Non-pigmented ciliary epithelial cell (primary cell): Measurements from ENCODE around the gene CD40.

Source experiments
- DNase-seq: peaks from one replicate; pipeline ENCODE4 v3.0.0-alpha.2; 2010; ENCODE audit warnings: low read depth

CD40 gene

DNA sequence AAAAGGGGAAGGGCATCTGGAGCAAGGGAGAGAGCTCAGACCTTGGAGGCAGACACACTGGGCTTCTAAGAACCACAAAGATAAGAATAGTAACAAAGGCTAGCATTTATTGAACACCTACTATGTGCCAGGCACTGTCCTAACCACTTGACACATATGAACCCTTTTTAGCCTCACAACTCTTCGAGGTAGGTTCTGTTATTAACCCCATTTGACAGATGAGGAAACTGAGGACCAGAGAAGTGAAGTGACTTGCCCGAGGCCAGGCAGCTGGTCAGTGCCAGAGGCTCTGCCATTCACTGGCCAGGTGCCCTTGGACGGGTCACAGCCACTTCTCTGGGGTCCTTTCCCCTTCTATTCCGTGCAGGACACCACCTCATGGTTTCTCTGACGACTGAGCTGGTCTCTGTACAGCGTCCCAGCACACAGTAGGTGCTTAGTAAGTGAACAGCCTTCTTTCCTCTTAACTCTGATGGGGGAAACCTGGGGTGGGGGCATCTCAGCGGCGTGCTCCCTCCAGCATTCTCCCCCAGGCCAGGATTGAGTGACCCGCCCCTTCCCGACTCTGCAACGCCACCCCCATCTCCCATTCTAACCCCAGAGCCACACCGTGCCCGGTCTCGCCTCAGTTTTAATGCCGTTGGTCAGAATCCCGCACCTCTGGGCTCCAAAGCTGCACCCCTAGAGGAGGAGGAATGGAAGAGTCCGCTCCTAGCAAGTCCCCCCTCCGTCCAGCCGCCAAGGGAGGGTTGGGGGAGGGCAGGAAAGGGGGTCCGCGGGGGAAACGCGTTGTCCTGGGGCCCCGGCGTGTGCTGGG, 55.7 kb downstream of the CD40 start:
- DNase-seq = no peak

DNA sequence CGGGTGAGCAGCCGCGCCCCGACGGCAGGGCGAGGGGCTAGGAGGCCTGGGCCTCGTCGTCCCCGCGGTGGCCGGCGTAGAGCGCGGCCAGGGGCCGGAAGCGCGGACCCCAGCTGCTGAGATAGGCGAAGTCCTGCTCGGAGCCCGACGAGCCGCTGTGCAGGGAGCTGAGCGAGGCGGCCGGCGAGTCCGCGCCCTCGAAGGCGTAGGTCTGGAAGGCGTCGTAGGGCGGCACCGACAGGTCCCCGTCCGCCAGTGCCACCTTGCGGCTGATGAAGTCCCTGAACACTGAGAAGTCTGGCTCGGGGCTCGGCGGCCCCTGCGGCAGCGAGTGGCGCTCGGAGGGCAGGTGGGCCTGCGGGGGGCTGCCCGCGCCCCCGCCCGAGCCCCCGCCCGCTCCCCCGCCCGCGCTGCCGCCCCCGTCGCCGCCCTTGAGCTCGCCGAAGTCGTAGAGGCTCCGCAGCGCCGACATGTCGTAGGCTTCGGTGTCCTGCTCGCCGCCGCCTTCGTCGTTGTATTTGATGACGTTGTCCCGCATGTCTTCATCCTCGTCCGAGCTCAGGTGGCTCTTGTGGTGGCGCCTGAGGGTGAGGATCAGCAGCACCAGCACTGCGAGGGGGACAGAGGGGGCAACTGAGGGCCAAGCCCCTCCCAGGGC, 56.5 kb downstream of the CD40 start:
- DNase-seq = no peak

DNA sequence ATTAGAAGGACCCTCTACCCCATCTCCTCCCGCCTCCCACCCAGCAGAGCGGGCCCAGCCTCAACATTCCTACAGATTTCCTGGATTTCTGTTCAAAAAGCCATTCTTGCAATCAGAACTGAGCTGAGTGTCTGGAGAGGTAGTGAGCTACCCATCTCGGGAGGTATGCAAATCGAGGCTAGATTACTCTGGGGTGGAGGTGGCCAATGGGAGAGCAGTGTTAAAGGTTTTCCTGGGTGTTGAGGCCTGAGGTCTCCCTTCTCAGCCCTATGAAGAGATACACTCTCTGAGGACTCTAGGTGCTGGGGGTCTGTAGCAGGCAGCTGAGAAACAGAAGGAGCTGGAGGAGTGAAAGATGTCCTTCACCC, 57.0 kb downstream of the CD40 start:
- no peak for DNase-seq

DNA sequence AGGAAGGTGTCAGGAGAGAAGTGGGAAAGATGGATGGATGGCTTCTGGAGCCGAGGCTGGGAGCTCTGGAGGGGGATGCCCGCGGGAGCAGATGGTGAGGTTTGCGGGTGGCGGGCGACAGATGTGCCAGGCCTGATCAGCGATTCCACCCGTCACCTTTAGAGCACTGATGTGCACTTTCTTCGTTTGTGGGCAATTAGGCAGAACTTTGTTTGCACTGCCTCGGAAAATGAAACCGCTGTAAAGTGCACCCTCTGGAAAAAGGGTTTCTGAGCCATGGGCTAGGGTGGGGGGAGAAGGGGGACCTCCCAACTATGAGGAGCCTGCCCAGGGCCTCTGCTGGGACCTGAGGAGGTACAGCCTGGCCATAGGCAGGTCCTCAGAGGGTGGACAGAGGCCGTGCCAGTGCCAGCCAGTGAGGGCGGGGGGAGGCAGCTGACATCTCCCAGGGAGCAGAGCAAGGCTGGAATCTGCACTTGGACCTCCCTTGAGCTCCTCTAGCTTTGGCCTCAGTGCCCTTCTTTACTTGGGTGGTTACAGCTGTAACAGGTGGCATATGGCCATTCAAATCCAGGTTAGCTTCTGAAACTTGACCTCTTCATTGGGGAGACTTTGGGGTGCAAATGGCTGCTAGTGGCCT, 58.7 kb downstream of the CD40 start:
- DNase-seq = no peak

DNA sequence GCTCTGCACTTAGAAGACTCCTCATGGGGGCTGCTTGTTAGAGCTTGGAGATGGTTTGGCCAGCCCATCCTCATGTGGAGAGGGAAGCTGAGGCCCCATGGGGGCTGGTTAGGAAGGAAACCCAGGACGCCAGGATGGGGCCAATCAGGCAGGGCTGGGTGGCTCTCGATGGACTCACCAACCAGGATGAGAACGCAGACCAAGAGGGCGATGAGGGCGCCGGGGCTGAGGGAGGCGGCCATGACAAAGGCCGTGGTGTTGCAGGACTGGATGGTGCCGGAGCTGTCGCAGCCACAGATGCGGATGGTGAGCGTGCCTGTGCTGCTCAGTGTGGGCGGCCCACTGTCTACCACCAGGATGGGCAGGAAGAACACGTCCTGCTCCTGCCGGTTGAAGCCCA, 59.7 kb downstream of the CD40 start:
- DNase-seq = no peak

DNA sequence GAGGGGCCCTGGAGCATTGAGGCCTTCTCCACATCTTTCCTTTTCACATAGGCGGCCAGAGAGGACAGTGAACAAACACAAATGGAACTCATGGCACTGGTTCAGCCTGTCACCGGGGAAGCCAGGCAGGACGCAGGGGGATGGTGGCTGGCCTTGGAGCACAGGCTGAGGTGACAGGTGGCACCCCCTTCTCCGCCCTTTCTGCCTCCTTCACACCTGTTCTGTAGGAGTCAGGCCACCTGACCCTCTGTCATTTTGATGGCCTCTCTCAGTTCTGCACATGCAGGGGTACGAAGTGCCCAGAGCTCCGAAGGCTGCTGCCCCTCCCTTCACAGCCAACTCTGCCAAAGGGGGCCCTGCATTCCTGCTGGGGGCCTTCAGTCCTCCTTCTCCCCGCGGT, 60.8 kb downstream of the CD40 start:
- no peak for DNase-seq
